HEK293T (cell line): ENCODE results near the gene TNFRSF11A.

ENCODE experiments used
- CTCF ChIA-PET: fragments of 350-600 bp; formaldehyde crosslinking; extraction: SDS; loops from one replicate; lab custom pipeline; 2021; ENCODE audit warnings: antibody characterized with exemption, inconsistent platforms; lab: Yijun Ruan, JAX
- POLR2A ChIA-PET: fragments of 350-600 bp; formaldehyde crosslinking; extraction: SDS; loops from one replicate; lab custom pipeline; 2020; ENCODE audit warnings: antibody characterized with exemption, inconsistent platforms; lab: Yijun Ruan, JAX
- DNase-seq: peaks from one replicate; pipeline ENCODE4 v3.0.0; 2012; ENCODE audit warnings: mixed read lengths; ENCODE audit errors: extremely low spot score
- ARNT ChIP-seq: fragments of 450-650 bp; IDR thresholded peaks from 2 replicates; pipeline ENCODE4 v1.6.1; 2017; ENCODE audit warnings: mild to moderate bottlenecking
- BHLHE40 ChIP-seq: fragments of 450-650 bp; IDR thresholded peaks from 2 replicates; pipeline ENCODE4 v1.6.1; 2016; ENCODE audit warnings: mild to moderate bottlenecking, moderate library complexity, borderline replicate concordance
- CTBP1 ChIP-seq: fragments of 450-650 bp; IDR thresholded peaks from 2 replicates; pipeline ENCODE4 v1.6.1; 2016; ENCODE audit warnings: borderline replicate concordance
- ELF4 ChIP-seq: fragments of 450-650 bp; IDR thresholded peaks from 2 replicates; pipeline ENCODE4 v1.6.1; 2017; ENCODE audit warnings: antibody characterized with exemption
- FOXA1 ChIP-seq: fragments of 450-650 bp; IDR thresholded peaks from 2 replicates; pipeline ENCODE4 v1.6.1; 2016; ENCODE audit warnings: mild to moderate bottlenecking
- FOXK2 ChIP-seq: fragments of 450-650 bp; IDR thresholded peaks from 2 replicates; pipeline ENCODE4 v1.6.1; 2016; ENCODE audit warnings: mild to moderate bottlenecking
- FOXM1 ChIP-seq: fragments of 450-650 bp; IDR thresholded peaks from 2 replicates; pipeline ENCODE4 v1.6.1; 2017; ENCODE audit warnings: mild to moderate bottlenecking, borderline replicate concordance
- HDGF ChIP-seq: fragments of 450-650 bp; IDR thresholded peaks from 2 replicates; pipeline ENCODE4 v1.6.1; 2017; ENCODE audit warnings: antibody characterized with exemption, borderline replicate concordance
- L3MBTL2 ChIP-seq: fragments of 450-650 bp; conservative IDR thresholded peaks from 2 replicates; pipeline ENCODE4 v1.6.1; 2016; ENCODE audit warnings: mild to moderate bottlenecking
- LEF1 ChIP-seq: fragments of 450-650 bp; IDR thresholded peaks from 2 replicates; pipeline ENCODE4 v1.6.1; 2017; ENCODE audit warnings: mild to moderate bottlenecking, borderline replicate concordance
- NFRKB ChIP-seq: fragments of 450-650 bp; IDR thresholded peaks from 2 replicates; pipeline ENCODE4 v1.6.1; 2016; ENCODE audit warnings: mild to moderate bottlenecking, moderate library complexity
- PKNOX1 ChIP-seq: fragments of 450-650 bp; IDR thresholded peaks from 2 replicates; pipeline ENCODE4 v1.6.1; 2016
- SP1 ChIP-seq: fragments of 450-650 bp; IDR thresholded peaks from 2 replicates; pipeline ENCODE4 v1.6.1; 2017
- SUZ12 ChIP-seq: fragments of 450-650 bp; IDR thresholded peaks from 2 replicates; pipeline ENCODE4 v1.6.1; 2016; ENCODE audit warnings: mild to moderate bottlenecking
- TARDBP ChIP-seq: fragments of 450-650 bp; IDR thresholded peaks from 2 replicates; pipeline ENCODE4 v1.6.1; 2016
- ZNF384 ChIP-seq: fragments of 450-650 bp; IDR thresholded peaks from 2 replicates; pipeline ENCODE4 v1.6.1; 2016

The TNFRSF11A gene

GRCh38 chr18:62381373-62381772, 56.3 kb downstream of the TNFRSF11A start:
- CTCF ChIA-PET, result no interaction called here
- TF ChIP-seq FOXK2 (no peak), FOXA1 (no peak), NFRKB (no peak), SUZ12 (no peak), L3MBTL2 (no peak), SP1 (no peak), BHLHE40 (no peak), FOXM1 (no peak), PKNOX1 (no peak), ARNT (no peak), HDGF (no peak), LEF1 (no peak), CTBP1 (no peak), TARDBP (no peak), ZNF384 (no peak), ELF4 (no peak)
- no peak for DNase-seq
- POLR2A ChIA-PET, result no interaction called here

- no peak for DNase-seq
- no peak for TF ChIP-seq NFRKB
- TF ChIP-seq FOXM1, result no peak
- no peak for TF ChIP-seq ZNF384
- TF ChIP-seq SUZ12, result no peak
- TF ChIP-seq ELF4, result no peak
- no peak for TF ChIP-seq SP1
- CTCF ChIA-PET, result no interaction called here
- POLR2A ChIA-PET, result no interaction called here
Measured at GRCh38 chr18:62384068-62384467, 59.0 kb downstream of the TNFRSF11A start.

GRCh38 chr18:62384610-62385097, 59.5 kb downstream of the TNFRSF11A start:
- TF ChIP-seq ELF4 (no peak), SUZ12 (no peak), PKNOX1 (no peak), NFRKB (no peak), L3MBTL2 (no peak), ARNT (no peak), FOXK2 (no peak), TARDBP (no peak), FOXA1 (no peak), SP1 (no peak), FOXM1 (no peak), BHLHE40 (no peak), LEF1 (no peak), CTBP1 (no peak), ZNF384 (no peak), HDGF (no peak)
- CTCF ChIA-PET, result no interaction called here
- POLR2A ChIA-PET, result no interaction called here

GRCh38 chr18:62386091-62386490, 61.0 kb downstream of the TNFRSF11A start:
- ChIA-PET CTCF (no interaction called here), POLR2A (no interaction called here)
- no peak for TF ChIP-seq FOXK2
- TF ChIP-seq TARDBP, result no peak
- TF ChIP-seq PKNOX1, result no peak
- TF ChIP-seq FOXA1, result no peak
- no peak for TF ChIP-seq SUZ12
- no peak for TF ChIP-seq L3MBTL2
- TF ChIP-seq HDGF, result no peak
- no peak for TF ChIP-seq NFRKB
- no peak for TF ChIP-seq FOXM1
- no peak for TF ChIP-seq LEF1
- no peak for TF ChIP-seq SP1
- no peak for TF ChIP-seq ELF4
- TF ChIP-seq CTBP1, result no peak
- no peak for TF ChIP-seq BHLHE40
- no peak for TF ChIP-seq ARNT
- TF ChIP-seq ZNF384, result no peak
- DNase-seq, result no peak

More at GRCh38 chr18:62384610-62385097, 59.5 kb downstream of the TNFRSF11A start:
- no peak for DNase-seq

- ChIA-PET CTCF (interaction anchor here (0.6 kb wide), 1 partner anchor 1372 kb away, joined by 3 read pairs; no protein-coding TSS in a partner anchor), POLR2A (no interaction called here)
- peak; percentile 9 for DNase-seq
- TF ChIP-seq ZNF384, result no peak
- TF ChIP-seq PKNOX1, result 0 out of 2 replicates have a peak, but pooled peaks have one; percentile 6
- TF ChIP-seq FOXM1, result no peak
Measured at GRCh38 chr18:62386601-62387000, 61.5 kb downstream of the TNFRSF11A start.

GRCh38 chr18:62387257-62387656, 62.1 kb downstream of the TNFRSF11A start:
- no peak for DNase-seq
- TF ChIP-seq HDGF (no peak), ZNF384 (no peak), SP1 (no peak), ARNT (no peak), PKNOX1 (no peak), ELF4 (no peak), SUZ12 (no peak), NFRKB (no peak), TARDBP (no peak), L3MBTL2 (no peak), FOXM1 (no peak), LEF1 (no peak), FOXA1 (no peak), CTBP1 (no peak), FOXK2 (no peak)
- ChIA-PET CTCF (no interaction called here), POLR2A (no interaction called here)
